ENCODE results near the gene ANGPTL3. TPM values are rescaled to one million over a fixed set of nuclear protein-coding genes. Genes with fewer than 3 reads are reported as not detected.

The ANGPTL3 gene
- total and polyA plus RNA-seq, 10 of the 15 experiments (the other 5 are each of a cell fraction or from before 2014, with no cell fraction given) = 0.05 to 0.15 (median 0.07) TPM; not detected in 7

- TF ChIP-seq ZNF687 (IDR thresholded peaks at IDR 0.05) = peak; percentile 85
- TF ChIP-seq REST (IDR thresholded peaks at IDR 0.05; ENCODE audit: low read depth, low read length) = no peak
- TF ChIP-seq STAT3 (IDR thresholded peaks at IDR 0.05; ENCODE audit: low read depth, low read length) = no peak
- TF ChIP-seq ZZZ3 (IDR thresholded peaks at IDR 0.05; ENCODE audit: control insufficient read depth, insufficient read length, low read depth) = no peak
- no peak for TF ChIP-seq RB1 (IDR thresholded peaks at IDR 0.05; ENCODE audit: borderline replicate concordance)
- TF ChIP-seq ZNF207 (IDR thresholded peaks at IDR 0.05; ENCODE audit: borderline replicate concordance) = 0 out of 2 replicates have a peak, but pooled peaks have one; percentile 21
- TF ChIP-seq ZBTB33 (IDR thresholded peaks at IDR 0.05) = no peak
- TF ChIP-seq BMI1 (IDR thresholded peaks at IDR 0.05; ENCODE audit: borderline replicate concordance) = no peak
- no peak for TF ChIP-seq CHD4 (IDR thresholded peaks at IDR 0.05)
- peak; percentile 91 for TF ChIP-seq JUNB (IDR thresholded peaks at IDR 0.05)
- no peak for TF ChIP-seq PRDM15 (CRISPR knock-in tag; IDR thresholded peaks at IDR 0.05)
- no peak for TF ChIP-seq IRF3 (IDR thresholded peaks at IDR 0.05)
- TF ChIP-seq ATF7 (IDR thresholded peaks at IDR 0.05; ENCODE audit: low read depth) = peak; percentile 86
- TF ChIP-seq POLR2A (IDR thresholded peaks at IDR 0.05; ENCODE audit: low read depth, low read length) = no peak
Measured at GRCh38 chr1:62621907-62622306, 24.6 kb downstream of the ANGPTL3 start (continued).

Measured in GM12878 (cell line).